Measurements from ENCODE around the gene ADAMTS15. TPM values are rescaled to one million over a fixed set of nuclear protein-coding genes. Genes with fewer than 3 reads are reported as not detected.

The ADAMTS15 gene
- total RNA-seq, 4 donors from 2014 or later = 6.6 to 11.4 (median 10.3) TPM

- H3K4me1 ChIP-seq = peaks cover 32 to 57% (median 50%) of the 10 kb centered on the region in 4 donors
Measured at GRCh38 chr11:130403271-130403804, 45.1 kb upstream of the ADAMTS15 start.

GRCh38 chr11:130403967-130404366, 44.5 kb upstream of the ADAMTS15 start:
- no peak for DNase-seq (ENCODE audit: extremely low spot score)
- intact Hi-C loops (cut with DNase I) = no loop called here
- peak overlapping the region; percentile 78 to 83 (median 82) for H3K27ac ChIP-seq (replicated peaks in 1 of 4)
- H3K27me3 ChIP-seq = no peaks in the 10 kb centered on the region
- peaks cover 34 to 63% (median 55%) of the 10 kb centered on the region in 4 donors for H3K4me1 ChIP-seq
- H3K36me3 ChIP-seq = peaks cover 0 to 8% (median 6%) of the 10 kb centered on the region in 4 donors
- no peaks in the 10 kb centered on the region for H3K9me3 ChIP-seq
- no peak for TF ChIP-seq POLR2AphosphoS5 (IDR thresholded peaks at IDR 0.05)
- TF ChIP-seq EP300 (IDR thresholded peaks at IDR 0.05) = no peak
- no peak for TF ChIP-seq CTCF (IDR thresholded peaks at IDR 0.05)
- H3K4me3 ChIP-seq = no peak overlapping the region
- 100% methylated on average over 2 of the region's 3 CpGs for WGBS

More at GRCh38 chr11:130403271-130403804, 45.1 kb upstream of the ADAMTS15 start:
- Histone ChIP-seq H3K27me3 (no peaks in the 10 kb centered on the region), H3K36me3 (peaks cover 0 to 8% (median 6%) of the 10 kb centered on the region in 4 donors), H3K4me3 (no peak overlapping the region), H3K27ac (replicated peaks in 1 of 4) (peak overlapping the region; percentile 78 to 83 (median 82)), H3K9me3 (no peaks in the 10 kb centered on the region)
- no peak for DNase-seq (ENCODE audit: extremely low spot score)
- 49% methylated on average over 10 of the region's 11 CpGs for WGBS
- intact Hi-C loops (cut with DNase I) = no loop called here
- TF ChIP-seq POLR2A (IDR thresholded peaks at IDR 0.05; ENCODE audit: low read depth) = no peak
- TF ChIP-seq EP300 (IDR thresholded peaks at IDR 0.05) = peak; percentile 50
- TF ChIP-seq POLR2AphosphoS5 (IDR thresholded peaks at IDR 0.05) = peak; percentile 78 to 80
- TF ChIP-seq CTCF (IDR thresholded peaks at IDR 0.05) = no peak

- 89% methylated on average over 5 of the region's 5 CpGs for WGBS
- Histone ChIP-seq H3K4me1 (peaks cover 34 to 64% (median 55%) of the 10 kb centered on the region in 4 donors), H3K36me3 (peaks cover 0 to 8% (median 6%) of the 10 kb centered on the region in 4 donors), H3K4me3 (no peak overlapping the region), H3K27me3 (no peaks in the 10 kb centered on the region), H3K9me3 (no peaks in the 10 kb centered on the region), H3K27ac (replicated peaks in 1 of 4) (peak overlapping the region in 3 of 4 donors; percentile 78 to 83 (median 82))
- intact Hi-C loops (cut with DNase I) = no loop called here
- TF ChIP-seq POLR2A (IDR thresholded peaks at IDR 0.05; ENCODE audit: low read depth) (no peak), POLR2AphosphoS5 (IDR thresholded peaks at IDR 0.05) (no peak), EP300 (IDR thresholded peaks at IDR 0.05) (no peak), CTCF (IDR thresholded peaks at IDR 0.05) (no peak)
- no peak for DNase-seq (ENCODE audit: extremely low spot score)
Measured at GRCh38 chr11:130404727-130405126, 43.7 kb upstream of the ADAMTS15 start.

GRCh38 chr11:130405428-130405827, 43.0 kb upstream of the ADAMTS15 start:
- Histone ChIP-seq H3K27ac (replicated peaks in 1 of 4) (no peak overlapping the region), H3K27me3 (no peaks in the 10 kb centered on the region), H3K4me1 (peaks cover 32 to 61% (median 52%) of the 10 kb centered on the region in 4 donors), H3K9me3 (no peaks in the 10 kb centered on the region), H3K36me3 (peaks cover 0 to 8% (median 6%) of the 10 kb centered on the region in 4 donors), H3K4me3 (no peak overlapping the region)
- no peak for TF ChIP-seq EP300 (IDR thresholded peaks at IDR 0.05)
- TF ChIP-seq POLR2AphosphoS5 (IDR thresholded peaks at IDR 0.05) = no peak
- no peak for TF ChIP-seq CTCF (IDR thresholded peaks at IDR 0.05)
- TF ChIP-seq POLR2A (IDR thresholded peaks at IDR 0.05; ENCODE audit: low read depth) = no peak
- intact Hi-C loops (cut with DNase I) = no loop called here
- 89% methylated on average over 10 of the region's 11 CpGs for WGBS
- no peak for DNase-seq (ENCODE audit: extremely low spot score)
